Brain microvascular endothelial cell (primary cell): ENCODE results near the gene LRRC61.
A peak's percentile ranks its signal among the peaks of the same experiment; 100 is the strongest.

Experiments
- DNase-seq: peaks from one replicate; pipeline ENCODE4 v3.0.0-alpha.2; 2020
- H3K27ac ChIP-seq: fragments of 250-450 bp; sonication (Bioruptor Pico); 2 replicates; pipeline ENCODE4 v1.5.1; 2020; ENCODE audit warnings: mild to moderate bottlenecking, moderate library complexity
- H3K27me3 ChIP-seq: fragments of 250-450 bp; sonication (Bioruptor Pico); replicated peaks from 2 replicates; pipeline ENCODE4 v1.5.1; 2020; ENCODE audit warnings: mild to moderate bottlenecking
- H3K36me3 ChIP-seq: fragments of 250-450 bp; sonication (Bioruptor Pico); replicated peaks from 2 replicates; pipeline ENCODE4 v1.5.1; 2020; ENCODE audit warnings: mild to moderate bottlenecking
- H3K4me3 ChIP-seq: 2 replicates; pipeline ENCODE4 v1.5.1; 2011; ENCODE audit warnings: low read depth, mild to moderate bottlenecking, control low read depth, low read length, moderate library complexity
- in situ Hi-C: cut with HindIII; loops from 2 replicates; pipeline ENCODE4 v1.10.0; 2017; ENCODE audit warnings: low sequenced_read_pairs, low pct_ligation_motif_present
- TF ChIP-seq, protein P1 (sequence below): IDR thresholded peaks from 2 replicates; pipeline ENCODE4 v1.5.1; 2011; ENCODE audit warnings: low read depth, mild to moderate bottlenecking, moderate library complexity, low read length, control low read depth, inconsistent platforms; ENCODE audit errors: missing control alignments

LRRC61 gene

DNA sequence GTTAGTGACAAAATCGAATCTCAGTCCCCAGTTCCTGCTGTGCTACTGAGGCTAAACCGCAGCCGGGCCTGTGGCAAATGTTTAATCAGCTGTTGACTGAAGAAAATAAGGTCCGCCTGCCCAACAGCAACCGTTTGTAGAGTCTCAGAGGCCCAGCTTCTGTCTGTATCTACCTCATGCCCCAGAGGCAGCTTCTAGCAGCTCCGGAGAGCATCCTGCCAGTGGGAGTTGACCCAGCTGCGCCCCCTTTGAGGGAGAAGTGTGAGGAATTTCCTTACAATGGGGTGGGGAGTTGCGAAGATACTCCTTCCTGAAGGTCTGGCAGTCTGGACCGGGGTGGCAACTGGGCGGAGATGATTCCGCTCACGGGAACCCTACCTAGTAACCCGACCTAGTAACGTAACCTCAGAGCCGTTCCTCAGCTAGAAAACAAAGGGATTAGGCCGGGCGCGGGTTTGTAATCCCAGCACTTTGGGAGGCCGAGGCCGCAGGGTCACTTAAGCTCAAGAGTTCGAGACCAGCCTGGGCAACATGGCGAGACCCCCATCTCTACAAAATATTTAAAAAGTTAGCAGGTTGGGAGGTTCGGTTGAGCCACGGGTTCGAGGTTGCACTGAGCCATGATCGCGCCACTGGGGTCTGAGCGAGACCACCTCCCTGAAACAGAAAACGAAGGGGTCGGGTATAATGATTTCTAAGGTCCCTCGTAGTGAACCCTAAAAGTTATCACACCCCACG is 55.1 kb downstream of the LRRC61 start:
- in situ Hi-C loops, result no loop called here
- Histone ChIP-seq H3K27me3 (no peaks in the 10 kb centered on the region), H3K27ac (peak overlapping the region; percentile 40), H3K36me3 (peaks cover 10% of the 10 kb centered on the region), H3K4me3 (peak overlapping the region; percentile 73)
- TF ChIP-seq, protein P1, sequence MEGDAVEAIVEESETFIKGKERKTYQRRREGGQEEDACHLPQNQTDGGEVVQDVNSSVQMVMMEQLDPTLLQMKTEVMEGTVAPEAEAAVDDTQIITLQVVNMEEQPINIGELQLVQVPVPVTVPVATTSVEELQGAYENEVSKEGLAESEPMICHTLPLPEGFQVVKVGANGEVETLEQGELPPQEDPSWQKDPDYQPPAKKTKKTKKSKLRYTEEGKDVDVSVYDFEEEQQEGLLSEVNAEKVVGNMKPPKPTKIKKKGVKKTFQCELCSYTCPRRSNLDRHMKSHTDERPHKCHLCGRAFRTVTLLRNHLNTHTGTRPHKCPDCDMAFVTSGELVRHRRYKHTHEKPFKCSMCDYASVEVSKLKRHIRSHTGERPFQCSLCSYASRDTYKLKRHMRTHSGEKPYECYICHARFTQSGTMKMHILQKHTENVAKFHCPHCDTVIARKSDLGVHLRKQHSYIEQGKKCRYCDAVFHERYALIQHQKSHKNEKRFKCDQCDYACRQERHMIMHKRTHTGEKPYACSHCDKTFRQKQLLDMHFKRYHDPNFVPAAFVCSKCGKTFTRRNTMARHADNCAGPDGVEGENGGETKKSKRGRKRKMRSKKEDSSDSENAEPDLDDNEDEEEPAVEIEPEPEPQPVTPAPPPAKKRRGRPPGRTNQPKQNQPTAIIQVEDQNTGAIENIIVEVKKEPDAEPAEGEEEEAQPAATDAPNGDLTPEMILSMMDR, result peak; percentile 51
- DNase-seq, result peak; percentile 39

DNA sequence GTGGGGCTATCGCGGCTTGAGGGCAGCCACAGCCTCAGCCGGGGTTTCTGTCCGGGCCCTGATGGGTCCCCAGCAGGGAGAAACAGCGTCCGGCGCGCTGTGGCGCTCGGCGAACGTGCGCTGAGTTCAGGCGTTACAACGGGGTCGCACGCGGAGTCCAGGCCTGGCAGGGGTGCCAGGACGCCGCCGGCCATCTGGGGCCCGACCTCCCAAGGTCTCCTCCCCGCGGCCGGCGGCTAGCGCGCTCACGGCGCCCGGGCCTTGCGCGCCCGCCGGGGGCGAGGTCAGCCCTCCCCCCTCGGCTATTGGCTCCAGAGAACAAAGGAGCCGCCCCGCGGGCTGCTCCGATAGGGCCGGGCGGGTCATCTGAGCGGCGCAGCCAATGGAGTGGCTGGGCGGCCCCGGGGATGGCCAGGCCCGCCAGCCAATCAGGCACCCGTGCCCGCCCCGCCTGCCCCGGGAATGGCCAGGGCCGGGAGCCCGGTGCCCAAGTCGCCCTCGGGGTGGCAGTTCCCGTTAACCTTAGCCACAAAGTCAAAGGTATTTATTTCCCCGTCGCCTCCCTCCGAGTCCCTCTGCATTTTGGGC is 55.8 kb downstream of the LRRC61 start, which contains the start of gene ZNF775:
TSS of gene ZNF775 (plus strand) at position 478 of the 588 bp plus-strand sequence. CDS start 9,141 bp downstream, outside the sequence.
- in situ Hi-C loops, result no loop called here
- TF ChIP-seq, protein P1, result no peak
- Histone ChIP-seq H3K27me3 (no peaks in the 10 kb centered on the region), H3K27ac (peak within 1 kb of the TSS; percentile 40), H3K4me3 (peak within 1 kb of the TSS; percentile 81), H3K36me3 (peaks cover 4% of the 10 kb centered on the region)
- peak; percentile 88 for DNase-seq

DNA sequence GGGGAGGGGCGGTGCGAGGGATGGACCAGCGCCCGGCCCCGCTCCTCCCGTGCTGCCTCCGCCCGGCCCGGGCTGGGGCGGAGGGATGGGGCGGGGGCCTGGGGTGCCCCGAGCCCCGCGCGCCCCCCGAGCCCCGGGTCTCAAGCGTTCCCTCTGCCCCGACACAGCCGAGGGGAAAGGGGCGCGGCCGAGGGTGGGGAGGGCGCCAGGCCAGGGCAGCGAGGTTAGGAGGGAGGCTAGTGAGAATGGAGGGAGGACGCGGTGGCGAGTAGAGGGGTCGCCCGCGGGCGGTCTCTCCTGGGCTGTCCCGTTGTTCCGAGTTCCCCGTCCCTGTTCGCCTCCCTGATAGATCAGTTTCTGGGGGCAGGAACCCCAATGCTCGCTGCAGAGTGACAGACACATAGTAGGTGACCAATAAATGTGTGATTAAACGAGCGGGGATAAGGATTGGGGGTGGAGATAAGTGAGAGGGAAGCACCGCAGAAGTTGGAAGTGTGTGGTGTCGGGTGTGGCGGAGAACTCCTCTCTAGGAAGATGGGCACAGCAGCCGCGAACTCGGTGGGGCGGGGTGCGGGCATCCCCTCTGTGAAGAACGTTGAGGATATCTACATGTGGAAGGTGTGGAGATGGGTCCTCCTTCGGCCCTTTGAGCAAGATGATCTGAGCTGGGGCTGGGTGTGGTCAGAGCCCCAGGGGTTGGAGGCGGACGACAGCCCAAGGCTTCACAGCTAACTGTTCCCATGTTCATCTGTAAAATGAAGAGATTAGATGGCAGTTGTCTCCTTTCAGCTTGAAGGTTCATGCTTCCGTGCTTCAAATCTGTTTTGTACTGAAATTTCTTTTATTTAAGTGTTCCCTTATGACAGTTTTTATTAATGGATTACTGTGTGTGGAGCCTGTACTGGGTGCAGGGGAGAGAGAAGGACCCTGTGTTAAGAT is 56.6 kb downstream of the LRRC61 start:
- no peak overlapping the region for H3K27ac ChIP-seq
- peaks cover under 1% of the 10 kb centered on the region for H3K36me3 ChIP-seq
- in situ Hi-C loops, result no loop called here
- TF ChIP-seq, protein P1, result no peak
- peak overlapping the region; percentile 81 for H3K4me3 ChIP-seq
- no peaks in the 10 kb centered on the region for H3K27me3 ChIP-seq
- no peak for DNase-seq

DNA sequence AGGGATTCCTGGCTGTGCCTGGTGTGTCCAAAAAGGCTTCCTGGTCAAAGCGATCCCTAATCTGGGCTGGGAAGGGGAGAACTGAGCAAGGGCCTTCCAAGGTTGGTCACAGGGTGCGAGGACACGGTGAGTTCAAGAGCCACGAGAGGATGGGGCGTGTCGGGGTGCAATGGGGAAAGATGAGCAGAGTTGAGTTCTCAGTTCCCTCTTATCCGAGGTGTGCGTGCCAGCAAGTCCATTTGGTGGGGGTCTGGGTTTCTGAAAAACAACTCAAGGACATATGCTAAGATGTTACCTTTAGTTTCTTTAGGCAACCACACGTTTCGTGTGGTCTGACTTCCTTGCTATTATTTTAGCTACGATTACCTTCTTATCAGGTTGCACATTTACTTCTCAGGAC is 57.3 kb downstream of the LRRC61 start:
- H3K27me3 ChIP-seq, result no peaks in the 10 kb centered on the region
- DNase-seq, result no peak
- TF ChIP-seq, protein P1, result no peak
- H3K36me3 ChIP-seq, result no peaks in the 10 kb centered on the region
- H3K4me3 ChIP-seq, result peak overlapping the region; percentile 24
- in situ Hi-C loops, result no loop called here
- no peak overlapping the region for H3K27ac ChIP-seq

GRCh38 chr7:150381096-150381495 is 57.9 kb downstream of the LRRC61 start:
- TF ChIP-seq, protein P1, result no peak
- DNase-seq, result no peak

More at GRCh38 chr7:150381096-150381495, 57.9 kb downstream of the LRRC61 start:
- Histone ChIP-seq H3K27me3 (no peaks in the 10 kb centered on the region), H3K36me3 (no peaks in the 10 kb centered on the region), H3K27ac (no peak overlapping the region), H3K4me3 (no peak overlapping the region)
- in situ Hi-C loops, result no loop called here
